ENCODE measurements around the gene TAS2R1. TPM values are rescaled to one million over a fixed set of nuclear protein-coding genes. Genes with fewer than 3 reads are reported as not detected.

Gene TAS2R1
- total and polyA plus RNA-seq, 8 donors, result not detected

GRCh38 chr5:9621379-9621903 is 8.7 kb downstream of the TAS2R1 start:
- intact Hi-C loops (cut with DNase I; ENCODE audit: low total_unique reads), result no loop called here
- WGBS, 5 donors, result 27 to 47% (median 35%) methylated on average over 7 of the region's 7 CpGs
- H3K27me3 ChIP-seq, result no peaks in the 10 kb centered on the region
- no peak overlapping the region for H3K4me3 ChIP-seq
- no peaks in the 10 kb centered on the region for H3K36me3 ChIP-seq
- peaks cover 0 to 33% (median 15%) of the 10 kb centered on the region in 4 donors for H3K4me1 ChIP-seq
- H3K27ac ChIP-seq, result no peak overlapping the region
- H3K9me3 ChIP-seq, result no peaks in the 10 kb centered on the region
- TF ChIP-seq POLR2A (IDR thresholded peaks at IDR 0.05), result no peak
- TF ChIP-seq EP300 (IDR thresholded peaks at IDR 0.05), result no peak
- TF ChIP-seq POLR2AphosphoS5 (IDR thresholded peaks at IDR 0.05), result no peak
- TF ChIP-seq CTCF (IDR thresholded peaks at IDR 0.05), result no peak
- DNase-seq, result no peak

- no peak overlapping the region for H3K4me3 ChIP-seq
- DNase-seq, result no peak
- no peak overlapping the region for H3K27ac ChIP-seq
- H3K27me3 ChIP-seq, result no peaks in the 10 kb centered on the region
- H3K9me3 ChIP-seq, result no peaks in the 10 kb centered on the region
- no peaks in the 10 kb centered on the region for H3K36me3 ChIP-seq
- peaks cover 0 to 33% (median 15%) of the 10 kb centered on the region in 4 donors for H3K4me1 ChIP-seq
- intact Hi-C loops (cut with DNase I; ENCODE audit: low total_unique reads), result no loop called here
- TF ChIP-seq CTCF (IDR thresholded peaks at IDR 0.05) (no peak), EP300 (IDR thresholded peaks at IDR 0.05) (no peak), POLR2A (IDR thresholded peaks at IDR 0.05) (no peak), POLR2AphosphoS5 (IDR thresholded peaks at IDR 0.05) (no peak)
- WGBS, 5 donors, result 67 to 79% (median 73%) methylated on average over 5 of the region's 5 CpGs
Measured at GRCh38 chr5:9619331-9620092, 10.6 kb downstream of the TAS2R1 start.

- TF ChIP-seq CTCF (IDR thresholded peaks at IDR 0.05), result no peak
- TF ChIP-seq EP300 (IDR thresholded peaks at IDR 0.05), result no peak
- TF ChIP-seq POLR2AphosphoS5 (IDR thresholded peaks at IDR 0.05), result no peak
- TF ChIP-seq POLR2A (IDR thresholded peaks at IDR 0.05), result no peak
- H3K9me3 ChIP-seq, result no peaks in the 10 kb centered on the region
- intact Hi-C loops (cut with DNase I; ENCODE audit: low total_unique reads), result no loop called here
- WGBS, 5 donors, result 10 to 31% (median 25%) methylated on average over 10 of the region's 10 CpGs
- DNase-seq, result no peak
- no peak overlapping the region for H3K4me3 ChIP-seq
- peak overlapping the region in 1 of 5 donors; percentile 50 for H3K27ac ChIP-seq
- peaks cover 0 to 27% (median 14%) of the 10 kb centered on the region in 4 donors for H3K4me1 ChIP-seq
- no peaks in the 10 kb centered on the region for H3K27me3 ChIP-seq
- H3K36me3 ChIP-seq, result no peaks in the 10 kb centered on the region
Measured at GRCh38 chr5:9617739-9618504, 12.2 kb downstream of the TAS2R1 start.

GRCh38 chr5:9617221-9617620 is 12.9 kb downstream of the TAS2R1 start:
- DNase-seq, result no peak
- H3K36me3 ChIP-seq, result no peaks in the 10 kb centered on the region
- H3K4me1 ChIP-seq, result peaks cover 0 to 21% (median 8%) of the 10 kb centered on the region in 4 donors
- WGBS, 5 donors, result 14 to 33% (median 17%) methylated on average over 3 of the region's 3 CpGs
- TF ChIP-seq CTCF (IDR thresholded peaks at IDR 0.05), result no peak
- no peak for TF ChIP-seq EP300 (IDR thresholded peaks at IDR 0.05)
- TF ChIP-seq POLR2A (IDR thresholded peaks at IDR 0.05), result no peak
- TF ChIP-seq POLR2AphosphoS5 (IDR thresholded peaks at IDR 0.05), result no peak
- H3K27me3 ChIP-seq, result no peaks in the 10 kb centered on the region
- intact Hi-C loops (cut with DNase I; ENCODE audit: low total_unique reads), result no loop called here
- no peak overlapping the region for H3K4me3 ChIP-seq
- peaks cover 0 to 4% (median 1%) of the 10 kb centered on the region in 4 donors for H3K9me3 ChIP-seq
- H3K27ac ChIP-seq, result peak overlapping the region in 1 of 5 donors; percentile 50

All from stomach (tissue), 9 donors.